ENCODE results near the gene ZNF771. TPM values are rescaled to one million over a fixed set of nuclear protein-coding genes. Genes with fewer than 3 reads are reported as not detected.
A peak's percentile ranks its signal among the peaks of the same experiment; 100 is the strongest.

ZNF771 gene
- total RNA-seq = 10.3 and 11.7 TPM in 2 replicates
- 16.8 and 28.8 TPM in 2 replicates for polyA plus RNA-seq
- polyA plus RNA-seq (2011; cell fraction: cytosol; rRNA removed) = 7.2 and 10.9 TPM in 2 replicates
- 7.1 and 7.6 TPM in 2 replicates for polyA plus RNA-seq (2011; cell fraction: nucleus; rRNA removed)
- 4.7 and 6.1 TPM in 2 replicates for polyA plus RNA-seq (2012)
- 5.5 and 8.9 TPM in 2 replicates for polyA minus RNA-seq
- polyA minus RNA-seq (2011; cell fraction: cytosol; rRNA and poly(A)+ RNA removed) = 3.2 TPM
- 4.7 and 5.0 TPM in 2 replicates for polyA minus RNA-seq (2011; cell fraction: nucleus; rRNA and poly(A)+ RNA removed)
- Bru-seq, nascent RNA = percentile 51 among the genes with signal in this experiment
- BruChase-seq, experiment 1, labeled RNA remaining after a 6-hour chase = percentile 53 among the genes with signal in this experiment
- percentile 53 among the genes with signal in this experiment for BruChase-seq, experiment 2, labeled RNA remaining after a 2-hour chase
- long read RNA-seq, transcript ZNF771-201 (3 exons, 2,371 nt) = major isoform, 27 of 46 reads
- long read RNA-seq, partial matches to known transcripts = 9 of 46 reads
- long read RNA-seq, other reads (novel, unspliced or antisense) = 10 of 46 reads

DNA sequence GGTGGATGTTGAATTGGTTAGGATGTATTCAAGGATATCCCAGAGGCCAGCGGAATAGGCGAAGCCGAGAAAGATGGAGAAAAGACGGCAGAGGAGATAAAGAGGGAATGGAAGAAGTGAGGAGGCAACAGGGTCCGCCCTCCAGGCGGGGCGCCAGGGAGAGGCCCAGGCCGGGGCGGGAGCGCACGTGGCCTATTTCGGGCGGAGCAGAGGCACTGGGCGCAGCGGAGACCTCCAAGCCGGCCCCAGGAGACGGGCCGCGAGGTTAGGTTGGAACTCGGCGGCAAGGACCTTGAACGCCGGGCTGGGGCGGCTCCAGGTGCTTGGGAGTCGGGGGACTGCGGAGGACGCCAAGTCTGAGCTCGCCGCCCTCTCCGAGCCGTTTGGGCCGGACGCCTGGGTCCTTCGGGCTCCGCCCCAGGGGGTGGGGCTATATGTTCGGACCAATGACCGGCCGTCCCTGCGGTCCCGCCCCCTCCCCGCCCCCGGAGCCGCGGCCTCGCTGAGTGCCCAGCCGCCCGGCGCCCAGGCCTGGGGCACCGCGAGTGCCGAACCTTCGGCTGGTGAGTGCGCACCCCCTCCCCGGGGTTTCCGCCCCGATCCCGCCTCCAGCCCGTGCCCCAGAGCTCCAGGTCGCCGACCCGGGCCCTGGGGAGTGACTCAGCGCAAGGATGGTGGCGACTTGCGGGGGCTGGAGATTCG lies at the start of gene ZNF771:
Gene ZNF771, plus strand, starts transcription at position 505 of the 702 bp plus-strand sequence. CDS start 448 bp downstream, outside the sequence.
- peak within 1 kb of the TSS; percentile 67 for H2AFZ ChIP-seq (ENCODE audit: low read depth, low read length)
- H3K27me3 ChIP-seq (ENCODE audit: control insufficient read depth in 2 of 2, insufficient read depth in 2 of 2, low read length in 2 of 2) = no peaks in the 10 kb centered on the region
- ChIA-PET CTCF (interaction anchor here (0.8 to 5.3 kb wide), 7 partner anchors 9 to 315 kb away, joined by 3 to 62 read pairs (median 4); partner anchors contain the start of gene ZNF48), POLR2A (interaction anchor here (1.3 to 1.5 kb wide), 4 partner anchors 11 to 56 kb away, joined by 3 to 7 read pairs (median 5); partner anchors contain the start of gene DCTPP1)
- H3K36me3 ChIP-seq (ENCODE audit: control insufficient read depth in 2 of 2, extremely low read depth in 1 of 2, insufficient read depth in 2 of 2, low read length in 2 of 2) = peaks cover under 1 to 6% of the 10 kb centered on the region in 2 experiments
- dilution Hi-C loops (cut with MboI; ENCODE audit: extremely low pct_ligation_motif_present, low sequenced_read_pairs) = no loop called here
- H4K20me1 ChIP-seq (replicated peaks; ENCODE audit: control insufficient read depth, extremely low read depth, insufficient read depth, low read length) = no peaks in the 10 kb centered on the region
- H3K9me1 ChIP-seq (replicated peaks; ENCODE audit: control insufficient read depth, extremely low read depth, insufficient read depth, low read length) = no peaks in the 10 kb centered on the region
- peaks cover 22% of the 10 kb centered on the region for H3K4me1 ChIP-seq (ENCODE audit: control insufficient read depth, extremely low read depth, insufficient read depth, low read length)
- peaks cover 3% of the 10 kb centered on the region for H3K79me2 ChIP-seq (ENCODE audit: control insufficient read depth, insufficient read depth, low read length)
- H3K4me3 ChIP-seq (replicated peaks in 1 of 3; ENCODE audit: insufficient read depth in 1 of 3, low read depth in 1 of 3, low read length in 3 of 3) = peak within 1 kb of the TSS; percentile 29 to 56 (median 47)
- H3K9me3 ChIP-seq (replicated peaks; ENCODE audit: control insufficient read depth, insufficient read depth, low read length) = no peaks in the 10 kb centered on the region
- DNase-seq (ENCODE audit: low read depth, low spot score) = peak; percentile 88
- H3K9ac ChIP-seq (replicated peaks; ENCODE audit: extremely low read depth, insufficient read depth, low read length) = peak within 1 kb of the TSS; percentile 80
- no TSS peak for BruUV-seq (replicated peaks)
- H3K27ac ChIP-seq (ENCODE audit: insufficient read depth, low read depth, low read length) = peak within 1 kb of the TSS; percentile 71
- intact Hi-C loops (cut with micrococcal nuclease) = loop anchor here (10.0 kb wide), 1 partner anchor 312 kb away; the partner anchor contains the start of genes TBX6 and YPEL3
- peak; percentile 15 for TF ChIP-seq FOS (IDR thresholded peaks at IDR 0.05; ENCODE audit: borderline replicate concordance, insufficient read depth, low read length)
- TF ChIP-seq, protein P1, sequence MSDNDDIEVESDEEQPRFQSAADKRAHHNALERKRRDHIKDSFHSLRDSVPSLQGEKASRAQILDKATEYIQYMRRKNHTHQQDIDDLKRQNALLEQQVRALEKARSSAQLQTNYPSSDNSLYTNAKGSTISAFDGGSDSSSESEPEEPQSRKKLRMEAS (IDR thresholded peaks at IDR 0.05; ENCODE audit: insufficient read depth, insufficient read length) = peak; percentile 87
- TF ChIP-seq, protein P2, sequence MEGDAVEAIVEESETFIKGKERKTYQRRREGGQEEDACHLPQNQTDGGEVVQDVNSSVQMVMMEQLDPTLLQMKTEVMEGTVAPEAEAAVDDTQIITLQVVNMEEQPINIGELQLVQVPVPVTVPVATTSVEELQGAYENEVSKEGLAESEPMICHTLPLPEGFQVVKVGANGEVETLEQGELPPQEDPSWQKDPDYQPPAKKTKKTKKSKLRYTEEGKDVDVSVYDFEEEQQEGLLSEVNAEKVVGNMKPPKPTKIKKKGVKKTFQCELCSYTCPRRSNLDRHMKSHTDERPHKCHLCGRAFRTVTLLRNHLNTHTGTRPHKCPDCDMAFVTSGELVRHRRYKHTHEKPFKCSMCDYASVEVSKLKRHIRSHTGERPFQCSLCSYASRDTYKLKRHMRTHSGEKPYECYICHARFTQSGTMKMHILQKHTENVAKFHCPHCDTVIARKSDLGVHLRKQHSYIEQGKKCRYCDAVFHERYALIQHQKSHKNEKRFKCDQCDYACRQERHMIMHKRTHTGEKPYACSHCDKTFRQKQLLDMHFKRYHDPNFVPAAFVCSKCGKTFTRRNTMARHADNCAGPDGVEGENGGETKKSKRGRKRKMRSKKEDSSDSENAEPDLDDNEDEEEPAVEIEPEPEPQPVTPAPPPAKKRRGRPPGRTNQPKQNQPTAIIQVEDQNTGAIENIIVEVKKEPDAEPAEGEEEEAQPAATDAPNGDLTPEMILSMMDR (IDR thresholded peaks at IDR 0.05; ENCODE audit: extremely low read depth in 1 of 2, insufficient read depth in 1 of 2, low read depth in 1 of 2, low read length in 2 of 2) = no peak
- peak; percentile 92 for TF ChIP-seq POLR2A (IDR thresholded peaks at IDR 0.05; ENCODE audit: low read depth, low read length)
- TF ChIP-seq MYC (IDR thresholded peaks at IDR 0.05; ENCODE audit: low read depth, low read length) = no peak
- no peak for TF ChIP-seq GATA2 (IDR thresholded peaks at IDR 0.05; ENCODE audit: insufficient read depth, insufficient read length, low read depth, low read length)
- TF ChIP-seq EZH2 (IDR thresholded peaks at IDR 0.05; ENCODE audit: borderline replicate concordance, low read depth, low read length, severe bottlenecking) = no peak
- TF ChIP-seq JUN (IDR thresholded peaks at IDR 0.05; ENCODE audit: borderline replicate concordance, insufficient read depth, insufficient read length, low read depth) = no peak
- peak; percentile 91 for TF ChIP-seq POLR2AphosphoS5 (IDR thresholded peaks at IDR 0.05; ENCODE audit: insufficient read depth, low read depth, low read length)
- peak; percentile 88 for FAIRE-seq
- H3K4me2 ChIP-seq (ENCODE audit: insufficient read depth, low read length) = peak within 1 kb of the TSS; percentile 59

All from endothelial cell of umbilical vein (primary cell).